ENCODE results near the gene KLF13. TPM values are rescaled to one million over a fixed set of nuclear protein-coding genes. Genes with fewer than 3 reads are reported as not detected.

KLF13 gene
- total and polyA plus RNA-seq, 2 experiments from 2014 or later: 15.1 to 35.7 TPM

GRCh38 chr15:31404345-31404744 is 77.7 kb downstream of the KLF13 start:
- Histone ChIP-seq H3K36me3 (no peaks in the 10 kb centered on the region), H3K4me3 (no peak overlapping the region), H3K27ac (no peak overlapping the region), H3K9me3 (ENCODE audit: low read depth) (no peaks in the 10 kb centered on the region), H3K4me1 (ENCODE audit: low read depth) (peaks cover 6% of the 10 kb centered on the region), H3K27me3 (no peaks in the 10 kb centered on the region)
- no peak for DNase-seq (ENCODE audit: low read depth in 1 of 2, low spot score in 1 of 2)
- no peak for TF ChIP-seq CTCF (IDR thresholded peaks at IDR 0.05; ENCODE audit: low read depth, low read length)

- H3K27me3 ChIP-seq: no peaks in the 10 kb centered on the region
Measured at GRCh38 chr15:31405200-31405920, 78.7 kb downstream of the KLF13 start.

GRCh38 chr15:31407376-31407775 is 80.7 kb downstream of the KLF13 start:
- DNase-seq (ENCODE audit: low read depth in 1 of 2, low spot score in 1 of 2): no peak
- H3K4me3 ChIP-seq: no peak overlapping the region
- no peak overlapping the region for H3K27ac ChIP-seq
- TF ChIP-seq CTCF (IDR thresholded peaks at IDR 0.05; ENCODE audit: low read depth, low read length): no peak
- H3K27me3 ChIP-seq: no peaks in the 10 kb centered on the region
- no peaks in the 10 kb centered on the region for H3K9me3 ChIP-seq (ENCODE audit: low read depth)
- no peaks in the 10 kb centered on the region for H3K4me1 ChIP-seq (ENCODE audit: low read depth)
- no peaks in the 10 kb centered on the region for H3K36me3 ChIP-seq

More at GRCh38 chr15:31405200-31405920, 78.7 kb downstream of the KLF13 start:
- H3K9me3 ChIP-seq (ENCODE audit: low read depth): no peaks in the 10 kb centered on the region
- no peak overlapping the region for H3K4me3 ChIP-seq
- no peaks in the 10 kb centered on the region for H3K36me3 ChIP-seq
- DNase-seq (ENCODE audit: low read depth in 1 of 2, low spot score in 1 of 2): no peak
- H3K4me1 ChIP-seq (ENCODE audit: low read depth): peaks cover 2% of the 10 kb centered on the region
- no peak for TF ChIP-seq CTCF (IDR thresholded peaks at IDR 0.05; ENCODE audit: low read depth, low read length)
- H3K27ac ChIP-seq: no peak overlapping the region

GRCh38 chr15:31407851-31408250 is 81.2 kb downstream of the KLF13 start:
- H3K9me3 ChIP-seq (ENCODE audit: low read depth): no peaks in the 10 kb centered on the region
- H3K36me3 ChIP-seq: no peaks in the 10 kb centered on the region
- no peaks in the 10 kb centered on the region for H3K4me1 ChIP-seq (ENCODE audit: low read depth)
- no peak for DNase-seq (ENCODE audit: low read depth in 1 of 2, low spot score in 1 of 2)
- TF ChIP-seq CTCF (IDR thresholded peaks at IDR 0.05; ENCODE audit: low read depth, low read length): no peak
- H3K4me3 ChIP-seq: no peak overlapping the region
- H3K27me3 ChIP-seq: no peaks in the 10 kb centered on the region
- H3K27ac ChIP-seq: no peak overlapping the region

GRCh38 chr15:31408724-31409123 is 82.1 kb downstream of the KLF13 start:
- DNase-seq (ENCODE audit: low read depth in 1 of 2, low spot score in 1 of 2): no peak

More at GRCh38 chr15:31408724-31409123, 82.1 kb downstream of the KLF13 start:
- Histone ChIP-seq H3K4me3 (no peak overlapping the region), H3K27ac (no peak overlapping the region), H3K9me3 (ENCODE audit: low read depth) (no peaks in the 10 kb centered on the region), H3K27me3 (no peaks in the 10 kb centered on the region), H3K36me3 (no peaks in the 10 kb centered on the region), H3K4me1 (ENCODE audit: low read depth) (no peaks in the 10 kb centered on the region)
- TF ChIP-seq CTCF (IDR thresholded peaks at IDR 0.05; ENCODE audit: low read depth, low read length): no peak

Measured in cardiac muscle cell (in vitro differentiated cells and primary cell).